CD4-positive, alpha-beta memory T cell (primary cell): ENCODE data around the gene SRP54. TPM values are rescaled to one million over a fixed set of nuclear protein-coding genes. Genes with fewer than 3 reads are reported as not detected.
"Not testable (repeated sequence)": the region's sequence is repeated elsewhere in the genome, so short reads cannot be mapped to it uniquely, and the experiment has no call there.

Experiments used
- CTCF ChIA-PET: fragments of 350-600 bp; sonication (Branson Sonifier 250); formaldehyde crosslinking; loops from one replicate; lab custom pipeline; 2021; ENCODE audit warnings: inconsistent platforms; ENCODE audit not compliant: partially characterized antibody; lab: Charles Lee
- POLR2A ChIA-PET: fragments of 350-600 bp; sonication (Branson Sonifier 250); formaldehyde crosslinking; loops from one replicate; lab custom pipeline; 2021; ENCODE audit not compliant: partially characterized antibody; lab: Charles Lee
- DNase-seq, 5 donors: peaks; one replicate each; pipeline versions ENCODE4 v3.0.0 to v3.0.0-alpha.2; 2020 to 2022; ENCODE audit warnings: mixed read lengths in 1 of 5
- H3K27ac ChIP-seq: one replicate; pipeline ENCODE4 v1.7.0; 2013; ENCODE audit warnings: low read depth, low read length
- H3K27me3 ChIP-seq: 2 replicates; pipeline ENCODE4 v1.7.0; 2013; ENCODE audit warnings: mild to moderate bottlenecking, low read length, moderate library complexity; ENCODE audit not compliant: insufficient read depth
- H3K36me3 ChIP-seq: 2 replicates; pipeline ENCODE4 v1.7.0; 2013; ENCODE audit warnings: mild to moderate bottlenecking, low read length, moderate library complexity; ENCODE audit not compliant: insufficient read depth
- H3K4me1 ChIP-seq: 2 replicates; pipeline ENCODE4 v1.7.0; 2013; ENCODE audit warnings: mild to moderate bottlenecking, low read length, moderate library complexity; ENCODE audit not compliant: insufficient read depth
- H3K4me3 ChIP-seq, 2 donors: one replicate each; pipeline ENCODE4 v1.7.0; 2013; ENCODE audit warnings: low read length in 2 of 2, mild to moderate bottlenecking in 1 of 2
- H3K9me3 ChIP-seq, 2 donors: one replicate each; pipeline ENCODE4 v1.7.0; 2013; ENCODE audit warnings: low read length in 2 of 2, control low read depth in 1 of 2; ENCODE audit not compliant: control insufficient read depth in 1 of 2
- H3K27ac Mint-ChIP-seq, 7 donors: one replicate each; pipeline ENCODE4 v1.8.0; 2020 to 2021; ENCODE audit warnings: mixed read lengths in 7 of 7, mild to moderate bottlenecking in 6 of 7, inconsistent platforms in 3 of 7, moderate library complexity in 3 of 7
- H3K27me3 Mint-ChIP-seq, 2 donors: one replicate each; pipeline ENCODE4 v1.8.0; 2020 to 2021; ENCODE audit warnings: mixed read lengths in 2 of 2
- H3K36me3 Mint-ChIP-seq, 2 donors: one replicate each; pipeline ENCODE4 v1.8.0; 2020 to 2021; ENCODE audit warnings: mixed read lengths in 2 of 2, inconsistent platforms in 1 of 2, mild to moderate bottlenecking in 1 of 2
- H3K4me1 Mint-ChIP-seq, 4 donors: one replicate each; pipeline ENCODE4 v1.8.0; 2020 to 2021; ENCODE audit warnings: mixed read lengths in 4 of 4, mild to moderate bottlenecking in 1 of 4
- H3K4me3 Mint-ChIP-seq, 8 donors: one replicate each; pipeline ENCODE4 v1.8.0; 2020 to 2021; ENCODE audit warnings: mixed read lengths in 8 of 8, mild to moderate bottlenecking in 7 of 8, moderate library complexity in 6 of 8, inconsistent platforms in 3 of 8
- H3K9me3 Mint-ChIP-seq, 8 donors: one replicate each; pipeline ENCODE4 v1.8.0; 2020 to 2021; ENCODE audit warnings: mixed read lengths in 8 of 8, mild to moderate bottlenecking in 5 of 8, inconsistent platforms in 3 of 8, moderate library complexity in 1 of 8
- intact Hi-C: fragments of 100-400 bp; cut with micrococcal nuclease; formaldehyde crosslinking; loops from one replicate; pipeline ENCODE4 v1.15.1; 2023
- polyA plus RNA-seq, 2 donors: library from polyadenylated mRNA; unstranded; fragments of 300-500 nt; fragmentation: Illumina TruSeq; gene quantifications; one replicate each; pipeline ENCODE4 v1.2.3, GENCODE V29; 2021
- total RNA-seq, 2 experiments: library from RNA; stranded (reverse); gene quantifications; one replicate each; pipeline ENCODE4 v1.2.3, GENCODE V29; 2021

SRP54 gene
- total and polyA plus RNA-seq, 4 experiments from 2014 or later: 31.6 to 62.7 (median 54.5) TPM

DNA sequence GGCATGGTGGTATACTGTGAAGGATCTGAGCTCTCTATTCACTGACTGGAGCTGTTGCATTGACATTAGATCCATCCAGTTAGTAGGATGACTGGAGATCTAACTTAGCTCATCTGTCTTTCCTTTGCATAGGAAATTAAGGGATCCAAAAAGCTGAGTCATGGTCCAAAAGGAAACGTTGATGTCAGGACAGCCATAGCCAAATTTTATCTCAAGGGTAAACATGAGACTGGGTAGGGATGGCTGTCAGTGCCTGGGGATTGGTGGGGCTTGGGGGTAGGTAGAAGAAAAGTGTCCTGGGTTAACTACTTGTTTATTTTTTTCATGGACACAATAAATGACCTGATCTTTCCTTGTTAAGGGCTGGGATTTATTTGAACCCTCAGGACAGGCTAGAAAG, 67.9 kb downstream of the SRP54 start:
- no peak overlapping the region for H3K4me3 Mint-ChIP-seq
- H3K27ac Mint-ChIP-seq: peak overlapping the region in 1 of 7 donors; percentile 55
- intact Hi-C loops: no loop called here
- H3K27me3 ChIP-seq: no peaks in the 10 kb centered on the region
- no peak for DNase-seq
- peaks cover 0 to 2% (median 0%) of the 10 kb centered on the region in 8 donors for H3K9me3 Mint-ChIP-seq
- peaks cover 16% of the 10 kb centered on the region for H3K4me1 ChIP-seq
- peaks cover 11 to 26% (median 23%) of the 10 kb centered on the region in 4 donors for H3K4me1 Mint-ChIP-seq
- ChIA-PET CTCF (interaction anchor here (1.1 kb wide), 1 partner anchor 69 kb away, joined by 3 read pairs; no protein-coding TSS in a partner anchor), POLR2A (interaction anchor here (0.6 to 1.5 kb wide), 2 partner anchors 71 to 76 kb away, joined by 3 to 6 read pairs; partner anchors contain the start of genes PPP2R3C and PRORP)
- H3K27ac ChIP-seq: no peak overlapping the region
- no peaks in the 10 kb centered on the region for H3K27me3 Mint-ChIP-seq
- no peaks in the 10 kb centered on the region for H3K9me3 ChIP-seq
- H3K36me3 Mint-ChIP-seq: peaks cover 13 to 43% of the 10 kb centered on the region in 2 donors
- H3K36me3 ChIP-seq: no peaks in the 10 kb centered on the region
- no peak overlapping the region for H3K4me3 ChIP-seq

DNA sequence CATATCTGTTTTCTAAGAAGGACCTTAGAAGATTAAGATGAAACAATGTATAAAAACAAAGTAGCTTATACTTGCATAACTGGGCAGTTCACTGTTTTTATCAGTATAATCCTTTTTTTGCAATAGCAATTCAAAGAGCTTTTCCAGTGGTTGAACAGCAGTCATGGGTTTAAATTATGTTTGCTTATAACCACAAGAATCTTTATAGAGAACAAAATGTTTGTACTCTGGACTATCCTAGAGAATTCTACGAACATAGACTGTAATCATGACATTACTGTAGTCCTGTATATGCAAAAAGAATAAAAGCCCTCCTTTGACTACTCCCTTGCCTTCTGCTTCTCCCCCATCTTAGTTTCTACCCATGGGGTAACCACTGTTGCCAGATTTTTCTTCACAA, 69.0 kb downstream of the SRP54 start:
- DNase-seq: no peak
- Histone ChIP-seq H3K4me3 (no peak overlapping the region), H3K36me3 (peaks cover 4% of the 10 kb centered on the region), H3K4me1 (peaks cover 15% of the 10 kb centered on the region), H3K9me3 (no peaks in the 10 kb centered on the region), H3K27ac (no peak overlapping the region), H3K27me3 (no peaks in the 10 kb centered on the region)
- Mint-ChIP-seq H3K4me3 (no peak overlapping the region), H3K27ac (peak overlapping the region in 5 of 7 donors; percentile 2 to 62 (median 42)), H3K9me3 (no peaks in the 10 kb centered on the region), H3K4me1 (peaks cover 11 to 26% (median 22%) of the 10 kb centered on the region in 4 donors), H3K36me3 (peaks cover 17 to 41% of the 10 kb centered on the region in 2 donors), H3K27me3 (no peaks in the 10 kb centered on the region)
- CTCF ChIA-PET: interaction anchor here (0.6 kb wide), 1 partner anchor 50 kb away, joined by 3 read pairs; no protein-coding TSS in a partner anchor
- POLR2A ChIA-PET: no interaction called here
- intact Hi-C loops: no loop called here

- POLR2A ChIA-PET: no interaction called here
- H3K4me1 ChIP-seq: peaks cover 7% of the 10 kb centered on the region
- H3K36me3 Mint-ChIP-seq: peaks cover 18 to 44% of the 10 kb centered on the region in 2 donors
These were observed 69.8 kb downstream of the SRP54 start for GRCh38 chr14:35052637-35053036.

GRCh38 chr14:35061113-35061791, 78.5 kb downstream of the SRP54 start:
- H3K27me3 Mint-ChIP-seq, H3K27me3 ChIP-seq, H3K9me3 Mint-ChIP-seq, H3K4me1 ChIP-seq, H3K27ac ChIP-seq, CTCF ChIA-PET, H3K9me3 ChIP-seq, H3K4me3 Mint-ChIP-seq, H3K4me3 ChIP-seq, H3K4me1 Mint-ChIP-seq, DNase-seq, intact Hi-C loops: not testable (repeated sequence)
- peaks cover 22% of the 10 kb centered on the region for H3K36me3 ChIP-seq
- POLR2A ChIA-PET: interaction anchor here (1.0 kb wide), 1 partner anchor 15 kb away, joined by 5 read pairs; the partner anchor contains the start of gene FAM177A1
- Mint-ChIP-seq H3K27ac (peak overlapping the region in 2 of 7 donors; percentile 48 to 59), H3K36me3 (peaks cover 34 to 46% of the 10 kb centered on the region in 2 donors)

More at GRCh38 chr14:35052637-35053036, 69.8 kb downstream of the SRP54 start:
- no peaks in the 10 kb centered on the region for H3K27me3 ChIP-seq
- CTCF ChIA-PET: interaction anchor here (0.6 kb wide), 1 partner anchor 49 kb away, joined by 3 read pairs; no protein-coding TSS in a partner anchor
- peaks cover 10 to 23% (median 20%) of the 10 kb centered on the region in 4 donors for H3K4me1 Mint-ChIP-seq
- no peak for DNase-seq
- intact Hi-C loops: no loop called here
- peaks cover 4% of the 10 kb centered on the region for H3K36me3 ChIP-seq
- H3K9me3 Mint-ChIP-seq: no peaks in the 10 kb centered on the region
- no peak overlapping the region for H3K4me3 Mint-ChIP-seq
- no peaks in the 10 kb centered on the region for H3K9me3 ChIP-seq
- H3K27ac ChIP-seq: no peak overlapping the region
- no peaks in the 10 kb centered on the region for H3K27me3 Mint-ChIP-seq
- no peak overlapping the region for H3K4me3 ChIP-seq
- H3K27ac Mint-ChIP-seq: peak overlapping the region in 1 of 7 donors; percentile 35

- H3K4me1 Mint-ChIP-seq: not testable (repeated sequence)
These were observed 82.9 kb downstream of the SRP54 start for GRCh38 chr14:35065731-35066130.

GRCh38 chr14:35068238-35069012, 85.6 kb downstream of the SRP54 start:
- H3K4me1 Mint-ChIP-seq: peaks cover 0 to 6% (median 4%) of the 10 kb centered on the region in 4 donors
- H3K27ac Mint-ChIP-seq: peak overlapping the region in 1 of 7 donors; percentile 5
- no peaks in the 10 kb centered on the region for H3K27me3 Mint-ChIP-seq
- intact Hi-C loops: no loop called here
- Histone ChIP-seq H3K27ac (no peak overlapping the region), H3K4me1 (no peaks in the 10 kb centered on the region), H3K36me3 (peaks cover 4% of the 10 kb centered on the region), H3K9me3 (no peaks in the 10 kb centered on the region), H3K27me3 (no peaks in the 10 kb centered on the region), H3K4me3 (no peak overlapping the region)
- ChIA-PET CTCF (interaction anchor here (1.2 kb wide), 1 partner anchor 21 kb away, joined by 3 read pairs; no protein-coding TSS in a partner anchor), POLR2A (interaction anchor here (1.4 to 1.7 kb wide), 2 partner anchors 22 to 25 kb away, joined by 3 to 4 read pairs; partner anchors contain the start of gene FAM177A1)
- peaks cover 0 to 2% (median 0%) of the 10 kb centered on the region in 8 donors for H3K9me3 Mint-ChIP-seq
- DNase-seq: no peak
- H3K36me3 Mint-ChIP-seq: peaks cover 28 to 45% of the 10 kb centered on the region in 2 donors
- no peak overlapping the region for H3K4me3 Mint-ChIP-seq

More at GRCh38 chr14:35065731-35066130, 82.9 kb downstream of the SRP54 start:
- H3K9me3 ChIP-seq, H3K27ac Mint-ChIP-seq, intact Hi-C loops, H3K4me3 ChIP-seq, DNase-seq, H3K27me3 ChIP-seq, H3K27ac ChIP-seq, H3K4me1 ChIP-seq, H3K27me3 Mint-ChIP-seq, H3K9me3 Mint-ChIP-seq, H3K4me3 Mint-ChIP-seq: not testable (repeated sequence)
- peaks cover 13% of the 10 kb centered on the region for H3K36me3 ChIP-seq
- peaks cover 26 to 45% of the 10 kb centered on the region in 2 donors for H3K36me3 Mint-ChIP-seq
- ChIA-PET POLR2A (interaction anchor here (1.2 kb wide), 1 partner anchor 19 kb away, joined by 5 read pairs; the partner anchor contains the start of gene FAM177A1), CTCF (interaction anchor here (0.7 kb wide), 1 partner anchor 75 kb away, joined by 3 read pairs; no protein-coding TSS in a partner anchor)
